GM18505 (cell line): ENCODE measurements around the gene ERBB4.

Experiments used
- ATAC-seq: cut with Tn5 transposase; IDR thresholded peaks from one replicate; pipeline ENCODE4 v1.9.1; 2021; ENCODE audit not compliant: unreplicated experiment
- POLR2A ChIP-seq: IDR thresholded peaks from 4 replicates; pipeline ENCODE4 v1.6.1; 2011; ENCODE audit warnings: borderline replicate concordance; ENCODE audit not compliant: insufficient read depth, insufficient read length; ENCODE audit errors: extremely low read depth

Gene ERBB4

GRCh38 chr2:211349031-211349430 lies 1189.6 kb downstream of the ERBB4 start:
- no peak for ATAC-seq
- TF ChIP-seq POLR2A, result no peak

GRCh38 chr2:211347328-211347727 lies 1191.3 kb downstream of the ERBB4 start:
- no peak for ATAC-seq
- no peak for TF ChIP-seq POLR2A

GRCh38 chr2:211344289-211344688 lies 1194.3 kb downstream of the ERBB4 start:
- ATAC-seq, result no peak
- TF ChIP-seq POLR2A, result no peak

GRCh38 chr2:211333377-211333776 lies 1205.2 kb downstream of the ERBB4 start:
- no peak for ATAC-seq
- TF ChIP-seq POLR2A, result no peak

- ATAC-seq, result no peak
- no peak for TF ChIP-seq POLR2A
Measured at GRCh38 chr2:211331736-211332135, 1206.9 kb downstream of the ERBB4 start.

GRCh38 chr2:211329882-211330281 lies 1208.7 kb downstream of the ERBB4 start:
- ATAC-seq, result no peak
- no peak for TF ChIP-seq POLR2A

GRCh38 chr2:211329421-211329820 lies 1209.2 kb downstream of the ERBB4 start:
- ATAC-seq, result no peak
- no peak for TF ChIP-seq POLR2A

- no peak for ATAC-seq
- no peak for TF ChIP-seq POLR2A
Measured at GRCh38 chr2:211328126-211328525, 1210.5 kb downstream of the ERBB4 start.
